IMR-90 (cell line): Measurements from ENCODE around the gene NFE2L1. TPM values are rescaled to one million over a fixed set of nuclear protein-coding genes. Genes with fewer than 3 reads are reported as not detected.

Experiments
- ATAC-seq: fragments of 200-7000 bp; cut with Tn5 transposase; 2 replicates; pipeline ENCODE4 v1.9.1; 2020; ENCODE audit warnings: low read depth, mild to moderate bottlenecking, moderate library complexity
- BruUV-seq: library from RNA; stranded (reverse); fragments of 400-500 nt; replicated peaks from 2 replicates; lab custom pipeline; 2021; lab: Mats Ljungman, UMichigan
- CTCF ChIA-PET: fragments of 300-600 bp; formaldehyde crosslinking; extraction: SDS; loops from one replicate; lab custom pipeline; 2021; ENCODE audit warnings: antibody characterized with exemption; lab: Yijun Ruan, JAX
- POLR2A ChIA-PET: fragments of 300-600 bp; sonication (Branson Sonifier 250); formaldehyde crosslinking; loops from one replicate; lab custom pipeline; 2022; ENCODE audit warnings: antibody characterized with exemption; ENCODE audit not compliant: unreplicated experiment; lab: Charles Lee
- DNase-seq: peaks from one replicate; pipeline ENCODE4 v3.0.0; 2013
- H2AFZ ChIP-seq: replicated peaks from 2 replicates; pipeline ENCODE3; 2013; ENCODE audit warnings: low read length, mild to moderate bottlenecking; ENCODE audit not compliant: poor library complexity
- H2AK5ac ChIP-seq: 2 replicates; pipeline ENCODE4 v1.6.1; 2013; ENCODE audit warnings: low read depth, low read length, inconsistent platforms
- H2AK9ac ChIP-seq: replicated peaks from 2 replicates; pipeline ENCODE3; 2013; ENCODE audit warnings: mild to moderate bottlenecking, low read depth, low read length, moderate library complexity; ENCODE audit not compliant: poor library complexity
- H2BK120ac ChIP-seq: 2 replicates; pipeline ENCODE4 v1.6.1; 2013; ENCODE audit warnings: low read depth, low read length, inconsistent platforms
- H2BK15ac ChIP-seq: 3 replicates; pipeline ENCODE4 v1.6.1; 2013; ENCODE audit warnings: low read depth, low read length, inconsistent platforms
- H2BK20ac ChIP-seq: 2 replicates; pipeline ENCODE4 v1.6.1; 2013; ENCODE audit warnings: low read depth, mild to moderate bottlenecking, inconsistent platforms, low read length, moderate library complexity
- H2BK5ac ChIP-seq: 2 replicates; pipeline ENCODE4 v1.6.1; 2013; ENCODE audit warnings: mild to moderate bottlenecking, low read depth, low read length, inconsistent platforms; ENCODE audit not compliant: poor library complexity, severe bottlenecking
- H3K14ac ChIP-seq: replicated peaks from 2 replicates; pipeline ENCODE4 v1.6.1; 2013; ENCODE audit warnings: low read depth, low read length, inconsistent platforms
- H3K18ac ChIP-seq: 2 replicates; pipeline ENCODE4 v1.6.1; 2013; ENCODE audit warnings: low read depth, low read length, control low read depth
- H3K23ac ChIP-seq: 2 replicates; pipeline ENCODE4 v1.6.1; 2013; ENCODE audit warnings: low read depth, low read length, inconsistent platforms
- H3K27ac ChIP-seq: 2 replicates; pipeline ENCODE4 v1.5.1; 2013; ENCODE audit warnings: mild to moderate bottlenecking, control low read depth, low read length; ENCODE audit not compliant: insufficient read depth
- H3K27me3 ChIP-seq: 2 replicates; pipeline ENCODE4 v1.6.1; 2013; ENCODE audit warnings: low read length; ENCODE audit not compliant: control insufficient read depth, insufficient read depth
- H3K36me3 ChIP-seq: 2 replicates; pipeline ENCODE4 v1.6.1; 2013; ENCODE audit warnings: low read length, mixed read lengths; ENCODE audit not compliant: control insufficient read depth, insufficient read depth
- H3K4ac ChIP-seq: 2 replicates; pipeline ENCODE4 v1.6.1; 2013; ENCODE audit warnings: low read depth, low read length, inconsistent platforms
- H3K4me1 ChIP-seq: 2 replicates; pipeline ENCODE4 v1.6.1; 2013; ENCODE audit warnings: low read length, mixed read lengths; ENCODE audit not compliant: control insufficient read depth, insufficient read depth
- H3K4me2 ChIP-seq: 2 replicates; pipeline ENCODE4 v1.6.1; 2013; ENCODE audit warnings: low read depth, mild to moderate bottlenecking, control low read depth, low read length, moderate library complexity
- H3K4me3 ChIP-seq: 2 replicates; pipeline ENCODE4 v1.5.1; 2013; ENCODE audit warnings: low read depth, mild to moderate bottlenecking, control low read depth, low read length, moderate library complexity; ENCODE audit not compliant: insufficient read depth
- H3K56ac ChIP-seq: 2 replicates; pipeline ENCODE4 v1.6.1; 2013; ENCODE audit warnings: low read length, inconsistent platforms; ENCODE audit not compliant: insufficient read depth; ENCODE audit errors: extremely low read depth
- H3K79me1 ChIP-seq, 2 experiments: 2 replicates each; pipeline ENCODE4 v1.6.1; 2013; ENCODE audit warnings: low read length in 2 of 2, inconsistent platforms in 1 of 2, low read depth in 1 of 2
- H3K9ac ChIP-seq: 2 replicates; pipeline ENCODE4 v1.6.1; 2013; ENCODE audit warnings: low read depth, low read length, control low read depth
- H3K9me1 ChIP-seq: 2 replicates; pipeline ENCODE4 v1.6.1; 2013; ENCODE audit warnings: low read length, inconsistent platforms; ENCODE audit not compliant: insufficient read depth
- H3K9me3 ChIP-seq: 2 replicates; pipeline ENCODE4 v1.6.1; 2013; ENCODE audit warnings: low read length; ENCODE audit not compliant: control insufficient read depth, insufficient read depth
- H4K20me1 ChIP-seq: 2 replicates; pipeline ENCODE4 v1.6.1; 2013; ENCODE audit warnings: low read length, inconsistent platforms; ENCODE audit not compliant: insufficient read depth
- H4K5ac ChIP-seq: 2 replicates; pipeline ENCODE4 v1.6.1; 2013; ENCODE audit warnings: mild to moderate bottlenecking, low read depth, low read length, control low read depth
- H4K8ac ChIP-seq, 2 experiments: 2 replicates each; pipeline ENCODE4 v1.6.1; 2013; ENCODE audit warnings: low read depth in 2 of 2, low read length in 2 of 2, control low read depth in 1 of 2, inconsistent platforms in 1 of 2
- H4K91ac ChIP-seq: 2 replicates; pipeline ENCODE4 v1.6.1; 2013; ENCODE audit warnings: low read depth, low read length, inconsistent platforms; ENCODE audit not compliant: insufficient read depth
- CEBPB ChIP-seq: IDR thresholded peaks from 2 replicates; pipeline ENCODE4 v1.6.1; 2012; ENCODE audit warnings: low read depth, low read length, improper control_type of control experiment
- MAZ ChIP-seq: IDR thresholded peaks from 2 replicates; pipeline ENCODE4 v1.6.1; 2012; ENCODE audit warnings: low read depth, mild to moderate bottlenecking, low read length, improper control_type of control experiment, moderate library complexity, borderline replicate concordance
- NFE2L2 ChIP-seq: fragments of 150-350 bp; IDR thresholded peaks from 2 replicates; pipeline ENCODE4 v1.6.1; 2016; ENCODE audit warnings: low read depth, mild to moderate bottlenecking, low read length
- RAD21 ChIP-seq: IDR thresholded peaks from 2 replicates; pipeline ENCODE4 v1.6.1; 2012; ENCODE audit warnings: low read length, improper control_type of control experiment
- RFX5 ChIP-seq: IDR thresholded peaks from 2 replicates; pipeline ENCODE4 v1.8.0; 2012; ENCODE audit warnings: low read depth, mild to moderate bottlenecking, low read length, moderate library complexity
- WGBS, 2 experiments: methylation state at CpG; one replicate each; pipeline versions ENCODE4 v1.1.5 to v1.1.7; 2013; ENCODE audit warnings: missing lambda C conversion rate in 2 of 2; ENCODE audit not compliant: insufficient read length in 1 of 2; ENCODE audit errors: extremely low coverage in 2 of 2; 5-methylcytosine and 5-hydroxymethylcytosine counted together
- dilution Hi-C: fragments of 300-500 bp; cut with HindIII; formaldehyde crosslinking; loops from one replicate; pipeline ENCODE4 v1.14.3; 2018; ENCODE audit warnings: low sequenced_read_pairs; ENCODE audit not compliant: unreplicated experiment
- in situ Hi-C: fragments of 300-500 bp; cut with MboI; formaldehyde crosslinking; loops from 3 replicates; pipeline ENCODE4 v1.14.3; 2019; ENCODE audit warnings: low sequenced_read_pairs, inconsistent platforms, mixed read lengths
- intact Hi-C: fragments of 100-400 bp; cut with micrococcal nuclease; formaldehyde crosslinking; loops from 2 replicates; pipeline ENCODE4 v1.10.0; 2022
- polyA plus RNA-seq, 3 experiments: library from polyadenylated mRNA; depleted of rRNA; stranded (reverse); fragments of >200 nt; gene quantifications; 2 replicates each; pipeline ENCODE4 v1.2.3, GENCODE V29; 2012; ENCODE audit warnings: low replicate concordance in 1 of 3
- total RNA-seq: library from RNA; depleted of rRNA; stranded (reverse); fragments of >200 nt; gene quantifications from 2 replicates; pipeline ENCODE4 v1.2.3, GENCODE V29; 2012

Gene NFE2L1
- total and polyA plus RNA-seq, 2 of the 4 experiments (the other 2 are of a cell fraction): 42.8 to 122 TPM

DNA sequence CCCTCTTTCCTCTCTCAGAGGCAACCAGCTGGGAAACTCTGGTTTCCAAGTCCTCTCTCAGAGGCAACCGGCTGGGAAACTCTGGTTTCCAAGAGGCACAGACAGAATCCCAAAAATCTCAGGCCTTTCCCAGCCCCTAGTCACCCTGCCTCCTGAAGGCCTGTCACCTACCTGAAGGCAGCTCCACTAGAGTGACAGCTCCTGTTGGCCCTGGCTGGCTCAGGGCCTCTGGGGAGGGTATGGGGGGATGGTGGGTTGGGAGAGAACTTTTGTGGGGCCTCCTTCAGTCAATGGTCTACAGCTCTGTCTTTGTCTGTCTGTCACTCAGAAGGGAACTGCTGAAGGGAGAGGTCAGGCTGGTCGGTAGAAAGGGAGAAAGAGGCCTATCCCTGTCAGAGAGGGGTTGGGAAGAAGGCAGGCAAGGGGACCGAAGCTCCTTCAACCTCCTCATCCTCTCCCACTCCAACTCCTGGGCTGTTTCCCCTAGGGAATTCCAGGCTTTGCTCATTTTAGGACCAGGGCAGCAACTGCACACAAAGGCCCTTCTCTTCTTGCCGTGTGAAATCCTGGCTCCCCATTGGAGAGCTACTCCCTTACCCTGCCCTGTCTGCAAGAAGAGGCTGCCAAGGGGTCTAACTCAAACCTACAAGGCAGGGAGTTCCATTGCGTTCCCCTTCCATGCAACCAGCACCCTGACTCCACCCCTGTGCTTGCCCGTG is 34.1 kb upstream of the NFE2L1 start:
- 93% methylated on average over 3 of the region's 6 CpGs; no CpG with 5 or more reads in 1 of the 2 experiments for WGBS, 2 experiments
- TF ChIP-seq CEBPB (no peak), RFX5 (no peak), MAZ (no peak), RAD21 (no peak), NFE2L2 (no peak)
- no TSS peak for BruUV-seq
- Histone ChIP-seq H2BK5ac (no peak overlapping the region), H3K27me3 (peaks cover 13% of the 10 kb centered on the region), H3K4me1 (no peaks in the 10 kb centered on the region; the same call in 1 of the 2 replicates), H3K79me1 (no peaks in the 10 kb centered on the region), H3K27ac (no peak overlapping the region), H4K8ac (no peak overlapping the region), H3K18ac (no peak overlapping the region), H4K20me1 (no peaks in the 10 kb centered on the region), H3K4me2 (no peak overlapping the region), H4K91ac (no peak overlapping the region), H3K36me3 (no peaks in the 10 kb centered on the region), H2AK9ac (no peak overlapping the region), H3K4me3 (no peak overlapping the region), H2AK5ac (no peak overlapping the region), H3K23ac (no peak overlapping the region), H3K9me3 (no peaks in the 10 kb centered on the region), H4K5ac (no peak overlapping the region), H3K4ac (no peak overlapping the region), H2BK20ac (no peak overlapping the region), H2BK15ac (no peak overlapping the region), H3K14ac (no peak overlapping the region), H3K9ac (no peak overlapping the region), H3K56ac (no peak overlapping the region), H2BK120ac (no peak overlapping the region), H2AFZ (no peak overlapping the region), H3K9me1 (no peaks in the 10 kb centered on the region; the same call in 1 of the 2 replicates)
- in situ Hi-C loops (no loop called here), dilution Hi-C loops (no loop called here), intact Hi-C loops (no loop called here)
- POLR2A ChIA-PET: no interaction called here
- DNase-seq: no peak
- CTCF ChIA-PET: no interaction called here
- no peak for ATAC-seq
